Measurements from ENCODE around the gene MED26. TPM values are rescaled to one million over a fixed set of nuclear protein-coding genes. Genes with fewer than 3 reads are reported as not detected.
A peak's percentile ranks its signal among the peaks of the same experiment; 100 is the strongest.
"Not testable (repeated sequence)": the region's sequence is repeated elsewhere in the genome, so short reads cannot be mapped to it uniquely, and the experiment has no call there.

MED26 gene
- total RNA-seq, 4 donors from 2014 or later, result 5.4 to 13.9 (median 8.9) TPM

GRCh38 chr19:16671652-16672274 lies 43.8 kb upstream of the MED26 start:
- Histone ChIP-seq H3K9me3 (no peaks in the 10 kb centered on the region), H3K27me3 (no peaks in the 10 kb centered on the region), H3K36me3 (no peaks in the 10 kb centered on the region), H3K4me3 (no peak overlapping the region), H3K27ac (no peak overlapping the region), H3K4me1 (no peaks in the 10 kb centered on the region)
- DNase-seq, result no peak
- TF ChIP-seq, protein P1, sequence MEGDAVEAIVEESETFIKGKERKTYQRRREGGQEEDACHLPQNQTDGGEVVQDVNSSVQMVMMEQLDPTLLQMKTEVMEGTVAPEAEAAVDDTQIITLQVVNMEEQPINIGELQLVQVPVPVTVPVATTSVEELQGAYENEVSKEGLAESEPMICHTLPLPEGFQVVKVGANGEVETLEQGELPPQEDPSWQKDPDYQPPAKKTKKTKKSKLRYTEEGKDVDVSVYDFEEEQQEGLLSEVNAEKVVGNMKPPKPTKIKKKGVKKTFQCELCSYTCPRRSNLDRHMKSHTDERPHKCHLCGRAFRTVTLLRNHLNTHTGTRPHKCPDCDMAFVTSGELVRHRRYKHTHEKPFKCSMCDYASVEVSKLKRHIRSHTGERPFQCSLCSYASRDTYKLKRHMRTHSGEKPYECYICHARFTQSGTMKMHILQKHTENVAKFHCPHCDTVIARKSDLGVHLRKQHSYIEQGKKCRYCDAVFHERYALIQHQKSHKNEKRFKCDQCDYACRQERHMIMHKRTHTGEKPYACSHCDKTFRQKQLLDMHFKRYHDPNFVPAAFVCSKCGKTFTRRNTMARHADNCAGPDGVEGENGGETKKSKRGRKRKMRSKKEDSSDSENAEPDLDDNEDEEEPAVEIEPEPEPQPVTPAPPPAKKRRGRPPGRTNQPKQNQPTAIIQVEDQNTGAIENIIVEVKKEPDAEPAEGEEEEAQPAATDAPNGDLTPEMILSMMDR (IDR thresholded peaks at IDR 0.05), result no peak
- TF ChIP-seq POLR2A (IDR thresholded peaks at IDR 0.05), result no peak

DNA sequence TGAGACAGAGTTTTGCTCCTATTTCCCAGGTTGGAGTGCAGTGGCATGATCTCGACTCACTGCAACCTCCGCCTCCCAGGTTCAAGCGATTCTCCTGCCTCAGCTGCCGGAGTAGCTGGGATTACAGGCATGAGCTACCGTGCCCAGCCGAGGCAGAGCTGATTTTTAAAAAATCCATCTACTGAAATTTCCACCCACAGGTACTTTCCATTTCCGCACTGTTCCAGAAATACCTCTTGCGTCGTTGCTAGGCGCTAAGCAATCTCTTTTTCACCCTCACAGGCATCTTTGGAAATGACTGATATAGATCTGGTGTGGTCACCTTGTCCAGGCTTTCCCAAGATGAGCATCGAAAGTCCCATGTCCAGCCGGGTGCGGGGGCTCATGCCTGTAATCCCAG lies 42.3 kb upstream of the MED26 start:
- Histone ChIP-seq H3K4me1 (no peaks in the 10 kb centered on the region), H3K9me3 (no peaks in the 10 kb centered on the region), H3K36me3 (no peaks in the 10 kb centered on the region), H3K4me3 (no peak overlapping the region), H3K27ac (no peak overlapping the region), H3K27me3 (no peaks in the 10 kb centered on the region)
- no peak for DNase-seq
- TF ChIP-seq, protein P1 (IDR thresholded peaks at IDR 0.05), result no peak
- no peak for TF ChIP-seq POLR2A (IDR thresholded peaks at IDR 0.05)

- not testable (repeated sequence) for H3K4me3 ChIP-seq, H3K9me3 ChIP-seq, H3K27ac ChIP-seq, H3K27me3 ChIP-seq, DNase-seq, H3K4me1 ChIP-seq, H3K36me3 ChIP-seq
Observed at GRCh38 chr19:16668702-16669101, 40.7 kb upstream of the MED26 start.

DNA sequence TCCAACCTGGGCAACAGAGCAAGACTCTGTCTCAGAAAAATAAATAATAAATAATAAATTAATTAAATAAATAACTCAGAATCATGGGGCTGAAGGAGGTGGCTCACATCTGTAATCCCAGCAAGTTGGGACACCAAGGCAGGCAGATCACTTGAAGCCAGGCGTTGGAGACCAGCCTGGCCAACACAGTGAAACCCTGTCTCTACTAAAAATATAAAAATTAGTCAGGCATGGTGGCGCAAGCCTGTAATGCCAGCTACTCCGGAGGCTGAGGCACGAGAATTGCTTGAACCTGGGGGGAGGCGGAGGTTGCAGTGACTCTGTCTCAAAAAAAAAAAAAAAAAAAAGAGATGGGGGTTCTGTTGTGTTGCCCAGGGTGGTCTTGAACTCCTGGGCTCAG lies 40.2 kb upstream of the MED26 start:
- no peaks in the 10 kb centered on the region for H3K9me3 ChIP-seq
- TF ChIP-seq, protein P1 (IDR thresholded peaks at IDR 0.05), result no peak
- no peak for TF ChIP-seq POLR2A (IDR thresholded peaks at IDR 0.05)
- no peaks in the 10 kb centered on the region for H3K36me3 ChIP-seq
- H3K4me1 ChIP-seq, result no peaks in the 10 kb centered on the region
- no peak for DNase-seq
- H3K27ac ChIP-seq, result no peak overlapping the region
- H3K4me3 ChIP-seq, result no peak overlapping the region
- H3K27me3 ChIP-seq, result no peaks in the 10 kb centered on the region

GRCh38 chr19:16661480-16662034 lies 33.6 kb upstream of the MED26 start:
- peak; percentile 50 to 58 (median 56) for DNase-seq
- Histone ChIP-seq H3K27me3 (no peaks in the 10 kb centered on the region), H3K4me3 (peak overlapping the region; percentile 62 to 99 (median 78)), H3K9me3 (no peaks in the 10 kb centered on the region), H3K4me1 (peaks cover 0 to 31% (median 0%) of the 10 kb centered on the region in 4 donors), H3K36me3 (peaks cover 0 to 22% (median 0%) of the 10 kb centered on the region in 3 donors), H3K27ac (peak overlapping the region; percentile 1 to 93 (median 91))
- TF ChIP-seq, protein P1 (IDR thresholded peaks at IDR 0.05), result no peak
- TF ChIP-seq POLR2A (IDR thresholded peaks at IDR 0.05), result no peak

- no peaks in the 10 kb centered on the region for H3K9me3 ChIP-seq
- H3K36me3 ChIP-seq, result peaks cover 0 to 28% (median 0%) of the 10 kb centered on the region in 3 donors
- H3K4me3 ChIP-seq, result peak within 1 kb of the TSS; percentile 62 to 99 (median 78)
- H3K27ac ChIP-seq, result peak within 1 kb of the TSS; percentile 76 to 93 (median 91)
- peak; percentile 52 to 71 (median 69) for DNase-seq
- peaks cover 0 to 31% (median 0%) of the 10 kb centered on the region in 4 donors for H3K4me1 ChIP-seq
- H3K27me3 ChIP-seq, result no peaks in the 10 kb centered on the region
- TF ChIP-seq, protein P1 (IDR thresholded peaks at IDR 0.05), result no peak
- TF ChIP-seq POLR2A (IDR thresholded peaks at IDR 0.05), result no peak
Observed at GRCh38 chr19:16660763-16661479, 32.9 kb upstream of the MED26 start, which contains the start of gene TMEM38A. TSS of gene TMEM38A (plus strand) at chr19:16661139. CDS start at chr19:16661218, 79 bp downstream.
